Left renal pelvis (tissue), 4 donors: Measurements from ENCODE around the gene ZNF816. TPM values are rescaled to one million over a fixed set of nuclear protein-coding genes. Genes with fewer than 3 reads are reported as not detected.
"Not testable (repeated sequence)": the region's sequence is repeated elsewhere in the genome, so short reads cannot be mapped to it uniquely, and the experiment has no call there.

Experiments
- DNase-seq, 4 donors: peaks; one replicate each; pipeline ENCODE4 v3.0.0-alpha.2; 2013; ENCODE audit warnings: low read depth in 4 of 4, low spot score in 3 of 4
- polyA plus RNA-seq, 4 donors: library from polyadenylated mRNA; unstranded; fragments of 120-200 nt; gene quantifications; one replicate each; pipeline ENCODE4 v1.2.1, GENCODE V29; 2013; ENCODE audit not compliant: insufficient read length in 4 of 4

Gene ZNF816
- polyA plus RNA-seq, 4 donors: 8.0 to 19.4 (median 15.2) TPM

GRCh38 chr19:52961981-52962380 is 700 bp downstream of the ZNF816 start:
- DNase-seq: no peak

GRCh38 chr19:52959613-52960295 is 2.9 kb downstream of the ZNF816 start:
- DNase-seq: no peak

DNA sequence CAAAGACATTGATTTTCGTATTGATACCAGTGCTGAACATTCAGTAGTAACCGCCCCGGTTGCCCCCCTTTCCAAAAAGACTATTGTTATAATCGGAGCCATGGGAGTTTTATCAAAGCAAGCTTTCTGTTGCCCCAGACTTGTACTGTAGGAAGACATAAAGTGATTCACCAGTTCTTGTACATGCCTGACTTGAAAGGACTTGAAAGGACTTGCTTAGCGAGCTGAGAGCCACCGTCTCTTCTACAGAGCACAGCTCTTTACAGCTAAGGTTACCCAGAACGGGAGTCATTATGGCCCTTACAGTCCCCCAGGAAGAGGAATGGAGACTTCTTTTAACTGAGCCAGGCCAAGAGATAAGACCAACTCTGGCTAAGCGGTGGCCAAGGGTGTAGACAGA is 5.1 kb downstream of the ZNF816 start:
- no peak for DNase-seq

DNA sequence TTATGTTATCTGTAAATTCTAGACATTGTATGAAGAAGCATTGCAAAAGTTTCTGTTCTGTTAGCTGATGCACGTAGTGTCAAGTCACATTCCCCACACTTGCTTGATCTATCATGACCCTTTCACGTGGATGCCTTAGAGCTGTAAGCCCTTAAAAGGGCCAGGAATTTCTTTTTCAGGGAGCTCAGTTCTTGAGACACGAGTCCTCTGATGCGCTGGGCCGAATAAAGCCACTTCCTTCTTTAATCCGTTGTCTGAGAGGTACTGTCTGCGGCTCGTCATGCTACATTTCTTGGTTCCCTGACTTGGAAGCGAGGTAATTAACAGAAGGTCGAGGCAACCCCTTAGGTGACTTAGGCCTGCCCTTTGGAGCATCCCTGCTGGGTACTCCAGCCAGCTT is 5.8 kb downstream of the ZNF816 start:
- no peak for DNase-seq

- no peak for DNase-seq
Observed at GRCh38 chr19:52949422-52949821, 13.3 kb downstream of the ZNF816 start.

GRCh38 chr19:52948025-52948770 is 14.5 kb downstream of the ZNF816 start:
- DNase-seq: no peak

DNA sequence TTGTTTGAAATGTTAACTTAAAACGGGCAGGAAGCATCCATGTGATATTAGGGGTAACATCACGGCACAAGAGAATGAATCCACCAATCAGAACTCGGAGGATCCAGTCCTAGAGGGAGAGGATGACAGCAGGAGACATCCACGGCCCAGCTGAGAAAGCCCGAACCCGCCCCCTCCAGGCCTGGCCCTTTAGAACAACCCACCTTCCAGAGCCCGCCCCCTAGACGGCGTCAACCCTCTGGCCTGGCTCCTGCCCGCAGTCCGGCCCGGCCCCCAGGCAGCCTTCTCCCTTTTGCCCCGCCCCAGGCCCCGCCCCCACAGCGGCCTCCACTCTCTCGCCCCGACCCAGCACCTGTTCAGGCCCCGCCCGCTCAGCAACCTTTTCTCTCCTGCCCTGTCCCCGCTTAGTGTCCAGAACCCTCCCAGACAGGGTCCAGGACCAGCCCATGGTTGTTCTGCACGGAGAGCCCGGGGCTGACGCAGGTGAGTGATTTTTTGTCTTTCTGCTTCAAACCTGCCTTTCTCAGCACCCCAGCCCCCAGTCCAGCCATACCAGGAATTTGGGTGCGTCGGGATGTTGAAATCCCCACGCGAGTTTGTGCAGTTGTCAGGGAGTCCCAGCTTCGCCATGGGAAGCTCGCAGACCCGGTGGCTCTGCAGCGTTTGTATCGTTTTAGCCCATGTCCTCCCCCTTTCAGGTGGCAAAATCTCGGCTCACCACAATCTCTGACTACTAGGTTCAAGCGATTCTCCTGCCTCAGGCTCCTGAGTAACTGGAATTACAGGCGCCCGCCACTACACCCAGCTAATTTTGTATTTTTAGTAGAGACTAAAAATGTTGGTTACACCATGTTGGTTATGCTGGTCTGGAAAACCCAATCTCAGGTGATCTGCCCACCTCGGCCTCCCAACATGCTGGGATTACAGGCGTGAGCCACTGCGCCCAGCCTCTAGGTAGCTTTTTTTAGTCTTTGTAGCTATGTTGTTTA is 16.1 kb downstream of the ZNF816 start:
- DNase-seq: peak in 2 of 4 donors; percentile 39 to 55

GRCh38 chr19:52945652-52946321 is 16.9 kb downstream of the ZNF816 start:
- no peak for DNase-seq

- not testable (repeated sequence) for DNase-seq
Observed at GRCh38 chr19:52944703-52945493, 17.8 kb downstream of the ZNF816 start.

DNA sequence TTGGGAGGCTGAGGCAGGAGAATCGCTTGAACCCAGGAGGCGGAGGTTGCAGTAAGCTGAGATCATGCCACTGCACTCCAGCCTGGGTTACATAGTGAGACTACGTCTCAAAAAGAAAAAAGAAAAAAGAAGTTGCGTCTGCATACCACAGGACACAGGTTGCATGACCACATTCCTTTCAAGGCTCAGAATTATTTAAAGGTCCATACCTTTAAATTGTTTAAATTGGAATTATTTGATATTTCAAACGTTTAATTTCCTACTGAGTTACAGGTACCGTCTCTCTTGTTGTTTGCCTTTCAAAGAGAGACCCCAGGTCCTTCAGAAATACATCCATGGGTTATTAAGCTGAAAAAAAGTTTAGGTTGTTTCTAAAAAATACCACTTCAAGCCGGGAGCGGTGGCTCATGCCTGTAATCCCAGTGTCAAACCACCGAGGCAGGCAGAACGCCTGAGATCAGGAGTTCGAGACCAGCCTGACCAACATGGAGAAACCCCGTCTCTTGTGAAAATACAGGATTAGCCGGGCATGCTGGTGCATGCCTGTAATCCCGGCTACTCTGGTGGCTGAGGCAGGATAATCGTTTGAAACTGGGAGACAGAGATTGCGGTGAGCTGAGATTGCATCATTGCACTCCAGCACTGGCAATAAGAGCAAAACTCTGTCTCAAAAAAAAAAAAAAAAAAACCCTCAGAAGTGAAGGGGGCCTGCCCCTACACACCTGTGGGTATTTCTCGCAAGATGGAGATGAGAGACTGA is 18.6 kb downstream of the ZNF816 start:
- no peak for DNase-seq

GRCh38 chr19:52943134-52943883 is 19.4 kb downstream of the ZNF816 start:
- no peak for DNase-seq

DNA sequence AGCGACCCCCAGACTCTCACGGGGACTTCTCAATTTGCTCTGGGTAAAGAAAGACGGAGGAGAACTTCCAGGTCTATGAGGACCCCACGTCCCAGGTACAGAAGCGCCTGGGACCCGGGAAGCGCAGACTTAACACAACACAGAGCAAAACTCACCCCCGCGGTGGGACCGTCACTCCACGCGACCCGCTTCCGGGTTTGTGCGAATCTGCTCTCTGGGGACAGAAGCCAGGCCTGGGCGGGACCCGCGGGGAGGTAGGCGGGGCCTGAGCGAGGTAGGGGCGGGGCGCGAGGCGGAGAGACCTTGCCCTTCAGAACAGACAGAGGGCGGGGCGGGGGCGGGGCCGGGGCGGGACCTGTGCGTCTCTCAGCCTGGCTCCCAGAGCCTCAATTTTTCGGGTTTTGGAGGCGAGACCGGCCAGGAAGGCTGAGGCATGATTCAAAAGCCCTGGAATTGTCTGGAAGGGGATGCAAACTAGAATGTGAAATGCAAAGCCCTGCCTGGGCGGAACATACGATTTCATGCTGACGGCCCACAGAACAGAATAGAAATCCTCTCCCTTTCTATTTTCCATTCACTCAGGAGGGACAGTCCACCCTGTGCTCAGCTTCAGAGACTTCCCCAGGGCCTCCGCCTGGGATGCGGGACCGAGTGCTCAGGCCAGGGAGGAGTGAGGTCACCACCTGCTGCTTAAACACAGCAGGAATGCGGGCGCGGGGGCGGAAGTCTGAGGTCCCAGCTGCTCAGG is 20.1 kb downstream of the ZNF816 start:
- DNase-seq: peak in 3 of 4 donors; percentile 65 to 74 (median 66)

DNA sequence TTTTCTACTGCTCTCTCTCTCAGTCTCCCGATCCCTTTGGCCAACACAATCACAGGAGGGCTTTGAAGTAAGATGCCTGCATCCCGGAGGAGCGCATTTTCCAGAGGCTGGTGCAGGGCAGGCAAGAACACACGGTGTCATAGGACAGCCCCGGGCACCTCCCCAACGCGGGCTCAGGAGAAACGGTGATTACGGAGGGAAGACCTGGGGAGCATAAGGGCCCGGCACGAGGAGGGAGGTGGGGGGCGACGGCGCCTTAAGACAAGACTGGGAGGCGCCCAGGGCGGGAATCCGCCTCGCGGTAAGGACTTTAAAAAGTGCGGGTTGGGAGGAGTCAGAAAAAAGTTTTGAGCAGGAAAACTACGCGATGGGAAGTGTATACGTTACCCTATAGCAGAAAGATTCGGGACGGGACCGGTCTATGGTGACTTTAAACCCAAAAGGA is 20.7 kb downstream of the ZNF816 start:
- no peak for DNase-seq

DNA sequence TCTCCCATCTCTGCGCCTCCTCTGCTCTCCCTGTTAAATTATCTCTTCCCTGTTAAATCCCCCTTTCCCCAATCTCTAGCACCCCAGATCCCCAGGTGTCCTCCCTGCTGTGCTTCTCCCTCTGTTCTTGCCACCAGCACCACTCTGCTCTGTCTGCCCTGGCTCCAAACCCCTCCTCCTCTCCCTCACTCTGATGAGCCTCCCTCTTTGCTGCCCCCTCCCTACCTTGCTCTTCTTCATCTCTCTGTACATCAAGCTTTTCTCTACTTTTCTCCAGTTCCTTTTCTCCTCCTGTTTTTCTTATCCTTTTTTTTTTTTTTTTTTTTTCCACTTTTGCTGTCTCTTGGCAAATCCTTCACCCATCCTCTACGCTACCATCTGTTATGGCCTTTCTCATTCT is 21.2 kb downstream of the ZNF816 start:
- not testable (repeated sequence) for DNase-seq

- not testable (repeated sequence) for DNase-seq
Observed at GRCh38 chr19:52940905-52941304, 21.8 kb downstream of the ZNF816 start.

- DNase-seq: no peak
Observed at GRCh38 chr19:52938761-52939160, 23.9 kb downstream of the ZNF816 start.

- no peak for DNase-seq
Observed at GRCh38 chr19:52936954-52937325, 25.7 kb downstream of the ZNF816 start.
